Dendritic cell treated with granulocyte-macrophage colony-stimulating factor and Interleukin-4, amounts not matched to agents 40 ng/mL and 50 ng/mL, for 4 days (primary cell): ENCODE data around the gene CASTOR2.
"Not testable (repeated sequence)": the region's sequence is repeated elsewhere in the genome, so short reads cannot be mapped to it uniquely, and the experiment has no call there.

Experiments
- H3K27ac Mint-ChIP-seq: one replicate; pipeline ENCODE4 v1.8.0; 2022; ENCODE audit warnings: mild to moderate bottlenecking, mixed read lengths
- H3K27me3 Mint-ChIP-seq: one replicate; pipeline ENCODE4 v1.8.0; 2022; ENCODE audit warnings: mild to moderate bottlenecking, mixed read lengths
- H3K36me3 Mint-ChIP-seq: one replicate; pipeline ENCODE4 v1.8.0; 2022; ENCODE audit warnings: low read depth, mixed read lengths
- H3K4me1 Mint-ChIP-seq: one replicate; pipeline ENCODE4 v1.8.0; 2022; ENCODE audit warnings: low read depth, mixed read lengths
- H3K4me3 Mint-ChIP-seq: one replicate; pipeline ENCODE4 v1.8.0; 2022; ENCODE audit warnings: mild to moderate bottlenecking, moderate library complexity, mixed read lengths
- H3K9me3 Mint-ChIP-seq: one replicate; pipeline ENCODE4 v1.8.0; 2022; ENCODE audit warnings: mixed read lengths
- intact Hi-C: fragments of 100-400 bp; cut with micrococcal nuclease; formaldehyde crosslinking; loops from one replicate; pipeline ENCODE4 v1.15.0; 2022

The CASTOR2 gene

DNA sequence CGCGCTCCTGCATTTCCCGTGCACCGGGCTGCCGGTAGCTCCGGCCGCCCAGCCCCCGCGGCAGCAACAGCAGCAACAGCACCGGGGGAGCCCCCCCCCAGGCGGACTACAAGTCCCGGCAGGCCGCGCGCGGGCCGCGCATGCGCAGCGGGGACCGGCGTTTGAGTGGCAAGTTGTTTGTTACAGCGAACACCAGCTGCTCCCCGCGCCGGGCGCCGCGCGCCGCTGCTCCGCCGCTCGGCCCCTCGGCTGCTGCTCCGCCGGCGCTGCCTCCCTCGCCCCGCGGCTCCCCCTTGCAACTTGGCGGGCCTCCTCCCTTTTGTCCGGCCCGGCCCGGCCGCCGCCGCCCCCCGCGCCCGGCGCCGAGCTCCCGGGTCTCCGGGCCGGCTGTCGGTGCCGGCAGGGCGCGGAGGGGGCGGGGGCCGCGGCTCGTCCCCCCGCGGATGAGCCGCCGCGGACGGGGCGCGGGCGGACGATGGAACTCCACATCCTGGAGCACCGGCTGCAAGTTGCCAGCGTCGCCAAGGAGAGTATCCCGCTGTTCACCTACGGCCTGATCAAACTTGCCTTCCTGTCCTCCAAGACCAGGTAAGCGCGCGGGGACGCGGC is at the start of gene CASTOR2:
TSS of gene CASTOR2 (plus strand) at position 195 of the 609 bp plus-strand sequence. CDS start at position 476, 281 bp downstream.
- H3K4me3 Mint-ChIP-seq: peak within 1 kb of the TSS; percentile 72
- H3K27ac Mint-ChIP-seq, intact Hi-C loops, H3K36me3 Mint-ChIP-seq, H3K4me1 Mint-ChIP-seq, H3K27me3 Mint-ChIP-seq, H3K9me3 Mint-ChIP-seq: not testable (repeated sequence)

DNA sequence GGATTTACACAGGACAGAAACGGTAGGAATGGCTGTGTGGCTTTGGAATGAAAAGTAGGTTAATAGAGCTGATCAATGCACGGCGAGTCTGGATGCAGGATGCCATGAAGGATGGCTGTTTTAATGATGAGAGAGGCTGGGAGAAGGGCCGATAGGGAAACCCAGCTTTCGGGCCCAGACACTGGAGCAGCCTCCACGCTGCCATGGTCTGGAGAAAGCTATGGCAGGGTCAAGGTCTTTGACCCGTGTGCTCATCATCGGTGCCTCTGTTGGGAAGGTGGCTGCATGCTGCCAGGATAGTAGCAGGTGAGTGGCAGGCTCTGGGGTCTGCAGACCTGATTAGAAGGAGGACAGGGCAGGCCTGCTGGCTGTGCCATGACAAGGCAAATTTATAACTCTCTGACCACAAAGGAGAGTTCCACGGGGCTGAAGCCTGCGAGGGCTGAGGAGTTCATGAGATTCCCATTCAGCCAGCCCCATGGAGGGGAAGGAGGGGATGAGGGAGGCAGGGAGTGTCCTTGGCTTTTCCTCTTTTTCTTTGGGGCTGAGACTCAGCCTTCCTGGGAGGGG is 42.1 kb upstream of the CASTOR2 start:
- H3K4me1 Mint-ChIP-seq, H3K36me3 Mint-ChIP-seq, H3K27ac Mint-ChIP-seq, H3K27me3 Mint-ChIP-seq, intact Hi-C loops, H3K9me3 Mint-ChIP-seq, H3K4me3 Mint-ChIP-seq: not testable (repeated sequence)

DNA sequence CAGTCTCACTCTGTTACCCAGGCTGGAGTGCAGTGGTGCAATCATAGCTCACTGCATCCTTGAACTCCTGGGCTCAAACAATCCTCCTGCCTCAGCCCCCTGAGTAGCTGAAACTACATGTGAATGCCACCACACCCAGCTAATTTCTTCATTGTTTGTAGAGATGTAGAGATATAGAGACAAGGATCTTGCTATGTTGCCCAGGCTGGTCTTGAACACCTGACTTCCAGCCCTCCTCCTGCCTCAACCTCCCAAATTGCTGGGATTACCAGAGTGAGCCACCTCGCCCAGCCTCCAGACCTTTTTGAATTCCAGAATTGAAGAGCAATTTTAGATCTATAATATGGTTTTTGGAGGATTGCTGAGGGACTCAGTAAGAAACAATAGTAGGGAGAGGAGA is 40.9 kb upstream of the CASTOR2 start:
- H3K27ac Mint-ChIP-seq, intact Hi-C loops, H3K4me3 Mint-ChIP-seq, H3K27me3 Mint-ChIP-seq, H3K36me3 Mint-ChIP-seq, H3K4me1 Mint-ChIP-seq, H3K9me3 Mint-ChIP-seq: not testable (repeated sequence)

DNA sequence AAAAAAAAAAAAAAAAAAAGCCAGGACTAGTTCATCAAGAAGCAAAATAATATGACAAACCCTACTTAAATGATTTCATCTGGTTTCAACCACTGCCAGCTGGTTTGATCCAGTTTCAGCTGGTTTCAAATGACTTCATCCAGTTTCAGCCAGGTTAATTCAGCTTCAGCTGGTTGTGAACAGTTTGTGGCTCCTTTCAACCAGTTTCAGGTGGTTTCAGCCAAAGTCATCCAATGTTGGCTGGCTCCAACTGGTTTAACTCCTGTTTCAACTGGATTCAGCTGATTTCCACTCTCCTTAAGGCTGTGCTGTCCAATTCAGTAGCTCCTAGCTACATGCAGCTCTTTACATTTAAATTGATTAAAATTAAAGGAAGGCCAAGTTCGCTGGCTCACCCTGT is 37.5 kb upstream of the CASTOR2 start:
- H3K4me3 Mint-ChIP-seq, H3K27ac Mint-ChIP-seq, H3K27me3 Mint-ChIP-seq, intact Hi-C loops, H3K36me3 Mint-ChIP-seq, H3K9me3 Mint-ChIP-seq, H3K4me1 Mint-ChIP-seq: not testable (repeated sequence)

DNA sequence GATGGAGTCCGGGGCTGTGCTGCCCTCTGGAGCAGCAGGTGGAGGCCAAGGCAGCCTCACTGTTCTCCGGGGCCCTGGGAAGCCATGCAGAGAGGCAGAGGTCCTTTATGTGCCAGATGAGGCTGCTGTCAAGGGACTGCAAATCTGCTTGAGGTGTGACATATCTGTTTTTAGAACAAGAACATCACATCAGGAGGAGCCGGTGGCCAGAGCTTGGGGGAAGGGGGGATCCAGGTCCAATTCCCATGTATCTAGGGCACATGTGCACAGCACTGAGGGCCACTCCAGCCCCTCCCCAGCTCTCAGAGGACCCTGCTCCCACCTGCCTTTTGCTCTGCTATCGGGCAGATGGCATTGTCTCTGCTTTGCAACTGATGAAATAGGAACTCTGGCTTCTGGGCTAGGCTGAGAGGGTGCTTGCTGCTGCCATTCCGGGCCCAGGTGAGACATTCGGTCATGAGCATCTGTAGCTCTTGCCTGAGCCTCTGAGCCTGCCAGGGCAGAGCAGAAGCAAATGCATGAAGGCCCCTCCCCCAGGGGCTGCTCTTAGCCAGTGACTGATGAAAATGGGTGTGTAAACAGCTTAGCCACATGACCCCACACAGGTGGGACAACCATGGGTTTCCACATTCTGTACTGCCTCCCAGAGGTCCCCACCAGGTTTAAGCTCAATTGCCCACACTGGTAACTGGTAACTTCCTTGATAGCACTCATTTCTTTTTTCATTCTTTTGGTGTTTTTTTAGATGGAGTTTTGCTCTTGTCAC is 32.8 kb upstream of the CASTOR2 start:
- H3K27ac Mint-ChIP-seq, H3K4me1 Mint-ChIP-seq, H3K9me3 Mint-ChIP-seq, H3K36me3 Mint-ChIP-seq, H3K27me3 Mint-ChIP-seq, intact Hi-C loops, H3K4me3 Mint-ChIP-seq: not testable (repeated sequence)

DNA sequence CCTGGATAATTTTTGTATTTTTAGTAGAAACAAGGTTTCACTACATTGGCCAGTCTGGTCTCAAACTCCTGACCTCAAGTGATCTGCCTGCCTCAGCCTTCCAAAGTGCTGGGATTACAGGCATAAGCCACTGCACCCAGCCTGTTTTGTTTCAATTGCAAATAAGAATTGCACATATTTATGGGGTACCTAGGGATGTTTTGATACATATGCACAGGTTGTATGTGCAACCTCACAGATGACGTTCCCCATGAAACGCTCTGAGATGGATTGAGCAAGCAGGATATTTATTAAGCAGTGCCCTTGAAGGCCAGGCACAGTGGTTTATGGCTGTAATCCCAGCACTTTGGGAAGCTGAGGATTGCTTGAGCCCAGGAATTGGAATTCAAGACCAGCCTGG is 25.1 kb upstream of the CASTOR2 start:
- H3K27me3 Mint-ChIP-seq, intact Hi-C loops, H3K9me3 Mint-ChIP-seq, H3K27ac Mint-ChIP-seq, H3K4me3 Mint-ChIP-seq, H3K36me3 Mint-ChIP-seq, H3K4me1 Mint-ChIP-seq: not testable (repeated sequence)

DNA sequence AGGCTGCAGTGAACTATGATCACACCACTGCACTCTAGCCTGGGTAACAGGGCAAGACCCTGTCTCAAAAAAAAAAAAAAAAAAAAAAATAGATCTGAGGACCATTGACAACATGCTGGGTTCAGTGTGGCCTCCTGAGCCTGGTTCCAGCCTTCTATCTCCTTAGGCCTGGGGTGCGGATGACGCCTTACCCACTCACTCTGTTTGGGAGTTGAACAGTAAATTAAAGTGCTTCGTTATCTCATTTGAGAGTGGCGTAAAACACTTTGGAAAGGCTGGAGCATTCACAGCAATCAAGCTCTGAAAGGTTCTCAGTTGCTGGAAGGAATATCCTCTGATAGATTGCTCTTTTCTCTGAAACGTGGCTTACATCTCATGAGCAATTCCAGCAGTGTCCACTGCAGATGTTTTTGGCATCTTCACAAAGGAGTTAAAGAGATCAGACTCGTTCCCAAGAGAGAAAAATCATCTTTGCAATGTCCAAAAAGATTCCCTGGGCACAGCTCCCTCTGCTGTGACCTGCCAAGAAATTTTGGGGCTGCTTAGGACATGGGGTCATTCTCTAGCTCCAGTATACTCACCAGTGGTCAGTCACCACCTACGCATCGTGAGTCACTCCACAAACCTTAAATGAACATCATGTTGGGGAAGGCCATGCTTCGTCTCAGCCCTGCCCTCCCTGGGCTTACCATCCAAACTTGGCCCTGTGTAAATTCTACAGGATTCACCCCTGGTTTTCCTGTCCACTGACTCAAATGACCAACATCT is 23.0 kb upstream of the CASTOR2 start:
- H3K9me3 Mint-ChIP-seq, intact Hi-C loops, H3K27me3 Mint-ChIP-seq, H3K4me1 Mint-ChIP-seq, H3K36me3 Mint-ChIP-seq, H3K4me3 Mint-ChIP-seq, H3K27ac Mint-ChIP-seq: not testable (repeated sequence)

DNA sequence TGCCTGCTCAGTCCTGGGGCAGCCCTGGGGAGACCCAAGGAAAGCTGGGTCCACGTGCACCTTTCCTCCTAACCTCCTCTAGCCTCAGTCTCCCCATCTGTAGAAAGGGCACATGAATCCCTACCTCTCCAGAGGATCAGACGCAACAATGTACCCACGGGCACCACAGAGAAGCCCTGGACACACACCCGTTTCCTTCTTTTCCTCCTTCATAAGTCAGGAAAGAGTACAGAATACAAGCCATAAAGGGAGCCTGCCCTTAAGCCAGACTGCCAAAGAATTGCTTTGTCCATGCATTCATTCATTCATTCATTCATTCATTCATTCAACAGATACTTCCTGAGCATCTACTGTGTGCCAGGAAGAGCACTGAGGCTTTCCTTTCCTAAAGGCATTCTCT is 20.6 kb upstream of the CASTOR2 start:
- H3K4me1 Mint-ChIP-seq, H3K9me3 Mint-ChIP-seq, intact Hi-C loops, H3K4me3 Mint-ChIP-seq, H3K27me3 Mint-ChIP-seq, H3K36me3 Mint-ChIP-seq, H3K27ac Mint-ChIP-seq: not testable (repeated sequence)

DNA sequence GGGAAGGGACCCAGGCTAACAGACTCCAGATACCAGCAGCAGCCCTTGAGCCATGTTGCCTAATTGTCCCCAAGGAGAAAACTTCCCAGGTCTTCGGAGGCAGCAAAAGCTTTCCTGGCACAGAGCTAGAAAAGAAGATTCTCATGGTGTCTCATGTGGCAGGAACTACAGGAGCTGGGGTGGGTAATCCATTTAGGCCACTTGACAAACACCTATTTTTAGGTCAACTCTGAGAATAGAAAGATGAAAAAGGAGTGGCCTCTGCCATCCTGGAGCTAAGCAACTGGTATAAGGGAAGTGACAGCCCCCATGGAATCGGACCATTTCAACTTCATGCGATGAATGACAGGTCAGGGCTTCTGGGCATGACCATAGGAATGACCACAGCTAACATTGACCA is 16.8 kb upstream of the CASTOR2 start:
- H3K27ac Mint-ChIP-seq, H3K4me1 Mint-ChIP-seq, intact Hi-C loops, H3K9me3 Mint-ChIP-seq, H3K27me3 Mint-ChIP-seq, H3K36me3 Mint-ChIP-seq, H3K4me3 Mint-ChIP-seq: not testable (repeated sequence)

DNA sequence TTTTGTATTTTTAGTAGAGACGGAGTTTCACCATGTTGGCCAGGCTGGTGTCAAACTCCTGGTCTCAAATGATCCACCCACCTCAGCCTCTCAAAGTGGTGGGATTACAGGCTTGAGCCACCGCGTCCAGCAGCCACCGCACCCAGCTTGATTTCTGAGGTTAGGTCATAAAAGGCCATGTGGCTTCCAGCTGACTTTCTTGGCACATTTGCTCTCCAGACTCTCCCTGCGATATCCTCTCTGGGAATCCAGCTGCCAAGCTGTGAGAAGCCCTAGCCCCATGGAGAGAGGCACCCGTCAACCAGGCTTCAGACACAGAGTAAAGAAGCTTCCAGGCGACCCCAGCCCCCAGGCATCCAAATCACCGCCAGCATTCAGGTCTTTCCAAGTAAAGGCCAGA is 10.7 kb upstream of the CASTOR2 start:
- H3K9me3 Mint-ChIP-seq, intact Hi-C loops, H3K36me3 Mint-ChIP-seq, H3K27ac Mint-ChIP-seq, H3K4me1 Mint-ChIP-seq, H3K27me3 Mint-ChIP-seq, H3K4me3 Mint-ChIP-seq: not testable (repeated sequence)

DNA sequence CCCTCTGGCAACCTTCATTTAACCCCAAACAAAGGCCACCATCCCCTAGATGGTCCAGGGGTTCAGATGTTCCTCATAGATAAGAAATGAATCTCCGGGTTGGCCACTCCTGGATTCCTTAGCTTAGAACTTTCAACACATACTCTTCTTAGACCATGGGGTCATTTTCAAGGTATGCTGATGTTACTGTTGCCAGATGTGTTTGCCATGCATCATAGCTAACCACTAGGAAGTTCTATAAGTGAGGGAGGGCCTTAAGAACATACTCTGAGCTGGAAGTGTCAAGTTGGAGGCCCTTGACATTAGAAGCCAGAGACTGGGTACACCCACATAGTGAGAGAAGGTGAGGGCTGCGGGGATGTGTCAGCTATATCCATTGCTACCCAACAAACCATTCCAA is 6.2 kb upstream of the CASTOR2 start:
- H3K4me1 Mint-ChIP-seq, H3K9me3 Mint-ChIP-seq, H3K36me3 Mint-ChIP-seq, H3K27me3 Mint-ChIP-seq, H3K4me3 Mint-ChIP-seq, intact Hi-C loops, H3K27ac Mint-ChIP-seq: not testable (repeated sequence)

DNA sequence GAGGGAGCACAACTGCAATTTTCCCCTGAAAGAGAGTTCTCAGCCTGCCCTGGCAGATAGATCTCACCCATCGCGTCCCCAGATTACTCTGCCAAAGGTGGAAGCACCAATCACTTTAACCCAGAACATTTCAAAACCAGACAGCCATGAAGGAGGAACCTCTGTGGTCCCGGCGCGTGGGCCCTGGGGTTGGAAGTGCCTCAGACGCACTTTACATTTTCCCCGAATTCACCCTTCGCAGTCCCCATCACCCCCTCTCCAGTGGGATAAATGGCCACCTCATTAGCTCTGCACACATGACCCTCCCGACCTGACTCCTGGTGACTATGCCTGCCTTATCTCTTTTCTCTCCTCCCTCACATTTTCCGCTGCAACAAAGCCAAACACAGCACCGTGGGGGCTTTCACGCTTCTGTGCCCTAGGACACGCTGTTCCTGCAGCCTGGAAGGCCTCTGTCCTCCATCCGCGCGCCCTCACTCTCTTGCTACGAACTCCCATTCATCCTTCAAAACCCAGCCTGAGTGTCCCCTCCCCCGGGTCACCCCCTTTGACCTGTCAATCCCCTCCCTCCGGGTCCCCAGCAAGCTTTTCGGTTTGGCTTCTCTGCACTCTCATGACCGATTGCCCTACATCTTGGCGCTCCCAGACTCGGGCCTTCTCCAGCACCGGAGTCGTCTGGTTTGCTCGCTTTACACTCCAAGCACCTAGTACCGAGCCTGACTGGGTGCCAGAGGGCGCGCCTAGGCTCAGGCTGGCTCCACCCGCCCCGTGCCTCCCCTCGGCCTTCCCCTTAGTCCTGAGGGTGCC is 598 bp upstream of the CASTOR2 start:
- H3K4me3 Mint-ChIP-seq: peak overlapping the region; percentile 72

DNA sequence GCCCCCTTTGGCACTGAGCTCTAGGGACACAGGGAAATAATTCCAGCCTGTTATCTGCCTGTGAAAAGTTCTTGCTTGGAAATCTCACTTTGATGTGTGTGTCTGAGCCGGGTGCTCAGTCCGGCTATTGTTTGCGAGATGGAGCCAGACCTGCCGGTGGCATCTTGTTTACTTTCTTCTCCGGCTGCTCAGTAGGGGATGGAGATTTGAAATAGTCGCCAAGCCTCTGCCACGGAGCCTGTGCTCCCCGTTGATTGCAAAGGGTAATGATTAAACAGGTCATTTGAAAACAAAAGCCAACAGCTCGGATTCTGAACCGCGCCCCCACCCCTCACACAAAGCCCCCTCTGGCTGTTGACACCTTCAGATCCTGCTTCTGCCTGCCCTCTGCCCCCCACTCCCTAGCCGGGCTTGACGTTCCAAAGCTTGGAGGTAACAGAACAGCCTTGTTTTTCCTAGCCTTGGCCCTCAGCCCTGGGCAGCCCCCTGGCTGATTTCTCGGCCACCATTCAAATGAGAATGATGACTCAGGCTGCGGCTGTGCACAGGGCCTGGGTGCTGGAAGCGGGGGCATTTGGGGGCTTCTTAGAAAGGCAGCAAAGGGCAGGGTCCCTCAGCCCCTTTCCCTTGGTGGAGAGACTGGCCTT is 1.8 kb downstream of the CASTOR2 start:
- H3K4me3 Mint-ChIP-seq, H3K27me3 Mint-ChIP-seq, H3K4me1 Mint-ChIP-seq, H3K9me3 Mint-ChIP-seq, intact Hi-C loops, H3K36me3 Mint-ChIP-seq, H3K27ac Mint-ChIP-seq: not testable (repeated sequence)

More for the DNA sequence above, 598 bp upstream of the CASTOR2 start:
- H3K9me3 Mint-ChIP-seq, H3K36me3 Mint-ChIP-seq, H3K27ac Mint-ChIP-seq, intact Hi-C loops, H3K4me1 Mint-ChIP-seq, H3K27me3 Mint-ChIP-seq: not testable (repeated sequence)
